HepG2 (cell line): ENCODE results near the gene LCE1A. TPM values are rescaled to one million over a fixed set of nuclear protein-coding genes. Genes with fewer than 3 reads are reported as not detected.

Source experiments
- ATAC-seq: fragments of 200-7000 bp; cut with Tn5 transposase; 3 replicates; pipeline ENCODE4 v1.9.1; 2020; ENCODE audit warnings: mild to moderate bottlenecking, moderate library complexity
- BruUV-seq: library from RNA; stranded (reverse); fragments of 400-500 nt; replicated peaks from 2 replicates; lab custom pipeline; 2021; lab: Mats Ljungman, UMichigan
- CTCF ChIA-PET: fragments of 300-600 bp; formaldehyde crosslinking; extraction: SDS; loops from one replicate; lab custom pipeline; 2021; ENCODE audit warnings: low total read pairs, inconsistent platforms, low intra/inter-chr PET ratio; lab: Yijun Ruan, JAX
- POLR2A ChIA-PET: fragments of 350-600 bp; sonication (Branson Sonifier 250); formaldehyde crosslinking; loops from one replicate; lab custom pipeline; 2020; ENCODE audit warnings: antibody characterized with exemption, inconsistent platforms; lab: Yijun Ruan, JAX
- DNase-seq: peaks from one replicate; pipeline ENCODE4 v3.0.0-alpha.2; 2015; ENCODE audit warnings: low spot score
- FAIRE-seq: peaks from 3 replicates; lab custom pipeline; 2011; peaks lifted over from hg19 to GRCh38; lab: Jason Lieb, UNC
- H2AFZ ChIP-seq: one replicate; pipeline ENCODE4 v1.6.1; 2011; ENCODE audit warnings: low read length, inconsistent platforms
- H3K27ac ChIP-seq: fragments of 300-600 bp; 3 replicates; pipeline ENCODE4 v1.8.0; 2011; ENCODE audit warnings: mixed run types, mild to moderate bottlenecking, mixed read lengths, low read length, inconsistent platforms; ENCODE audit not compliant: insufficient read depth; ENCODE audit errors: extremely low read length
- H3K27me3 ChIP-seq, 2 experiments: fragments of 200-600 bp in 1 of 2; 2 replicates in 1 of 2; 3 replicates in 1 of 2; pipeline versions ENCODE4 v1.6.0 to v1.8.0; 2011; ENCODE audit warnings: low read length in 2 of 2, mild to moderate bottlenecking in 2 of 2, moderate library complexity in 2 of 2, inconsistent platforms in 1 of 2; ENCODE audit not compliant: insufficient read depth in 2 of 2, control insufficient read depth in 1 of 2
- H3K36me3 ChIP-seq, 2 experiments: fragments of 200-600 bp in 1 of 2; replicated peaks in 1 of 2; 2 replicates in 1 of 2; 3 replicates in 1 of 2; pipeline versions ENCODE4 v1.5.1 to v1.8.0; 2011; ENCODE audit warnings: low read length in 2 of 2, inconsistent platforms in 1 of 2; ENCODE audit not compliant: insufficient read depth in 2 of 2, control insufficient read depth in 1 of 2
- H3K4me1 ChIP-seq: 2 replicates; pipeline ENCODE4 v1.5.1; 2012; ENCODE audit warnings: low read length, inconsistent platforms; ENCODE audit not compliant: insufficient read depth
- H3K4me2 ChIP-seq: 2 replicates; pipeline ENCODE4 v1.6.0; 2011; ENCODE audit warnings: low read depth, low read length, inconsistent platforms
- H3K4me3 ChIP-seq, 3 experiments: fragments of 200-600 bp in 1 of 3; sonication (generic), shearing (Covaris generic) in 1 of 3; replicated peaks in 1 of 3; 2 replicates each; pipeline ENCODE4 v1.5.1; 2011 to 2016; ENCODE audit warnings: low read length in 3 of 3, inconsistent platforms in 2 of 3, low read depth in 2 of 3, mild to moderate bottlenecking in 2 of 3, control low read depth in 1 of 3, mixed read lengths in 1 of 3; ENCODE audit not compliant: insufficient read depth in 1 of 3
- H3K79me2 ChIP-seq: one replicate; pipeline ENCODE4 v1.6.1; 2011; ENCODE audit warnings: low read length, inconsistent platforms; ENCODE audit not compliant: insufficient read depth
- H3K9ac ChIP-seq: 2 replicates; pipeline ENCODE4 v1.6.0; 2011; ENCODE audit warnings: mild to moderate bottlenecking, low read depth, low read length, inconsistent platforms; ENCODE audit not compliant: insufficient read depth
- H3K9me3 ChIP-seq: 2 replicates; pipeline ENCODE4 v1.5.1; 2012; ENCODE audit warnings: mild to moderate bottlenecking, low read length
- H4K20me1 ChIP-seq: 2 replicates; pipeline ENCODE4 v1.6.0; 2011; ENCODE audit warnings: inconsistent platforms, mild to moderate bottlenecking, low read length, moderate library complexity; ENCODE audit not compliant: insufficient read depth
- BHLHE40 ChIP-seq: IDR thresholded peaks from 2 replicates; pipeline ENCODE4 v1.6.1; 2011; ENCODE audit warnings: low read length, improper control_type of control experiment
- CBX2 ChIP-seq, 2 experiments: fragments of 200-600 bp in 1 of 2; sonication (generic); formaldehyde crosslinking in 1 of 2; IDR thresholded peaks; 2 replicates each; pipeline versions ENCODE4 v1.7.0 to v1.8.1; 2018 to 2022; ENCODE audit warnings: low read depth in 2 of 2, low read length in 1 of 2, mild to moderate bottlenecking in 1 of 2, missing genetic modification reagents in 1 of 2
- NFRKB ChIP-seq: fragments of 450-650 bp; IDR thresholded peaks from 2 replicates; pipeline ENCODE4 v1.6.1; 2017
- TBL1XR1 ChIP-seq: fragments of 150-350 bp; IDR thresholded peaks from 2 replicates; pipeline ENCODE4 v1.6.1; 2014; ENCODE audit warnings: borderline replicate concordance, low read length; ENCODE audit not compliant: partially characterized antibody
- ZNF230 ChIP-seq: sonication (generic); formaldehyde crosslinking; IDR thresholded peaks from 2 replicates; pipeline ENCODE4 v1.4.0; 2020; ENCODE audit warnings: mild to moderate bottlenecking, missing genetic modification reagents
- ZNF24 ChIP-seq: fragments of 450-650 bp; IDR thresholded peaks from 2 replicates; pipeline ENCODE4 v1.6.1; 2017; ENCODE audit warnings: antibody characterized with exemption, mild to moderate bottlenecking
- ZNF501 ChIP-seq: sonication (generic); formaldehyde crosslinking; IDR thresholded peaks from 2 replicates; pipeline ENCODE4 v1.5.1; 2020; ENCODE audit warnings: mild to moderate bottlenecking, moderate library complexity, missing genetic modification reagents
- WGBS: methylation state at CpG from one replicate; pipeline ENCODE4 v1.1.6; 2017; ENCODE audit warnings: low lambda C conversion rate; 5-methylcytosine and 5-hydroxymethylcytosine counted together
- in situ Hi-C: cut with HindIII; loops from 2 replicates; pipeline ENCODE4 v1.10.0; 2017; ENCODE audit warnings: low pct_unique_long_range_greater_than_20kb; ENCODE audit not compliant: extremely low pct_ligation_motif_present
- intact Hi-C: fragments of 100-400 bp; cut with micrococcal nuclease; formaldehyde crosslinking; loops from one replicate; pipeline ENCODE4 v1.10.0; 2022; ENCODE audit not compliant: unreplicated experiment
- polyA plus RNA-seq, 8 experiments: library from polyadenylated mRNA; depleted of rRNA in 3 of 8; stranded (reverse) in 7 of 8; unstranded in 1 of 8; fragments of >200 nt; fragmentation: Illumina TruSeq in 4 of 8; extraction: Trizol in 4 of 8; gene quantifications; 2 replicates each; pipeline versions ENCODE4 v1.2.1 to v1.2.3, GENCODE V29; 2011 to 2016; ENCODE audit warnings: low read depth in 4 of 8, missing spikeins in 1 of 8, mixed read lengths in 1 of 8; ENCODE audit not compliant: insufficient read depth in 1 of 8
- total RNA-seq, 5 experiments: library from RNA; depleted of rRNA; stranded (reverse); fragments of >200 nt; fragmentation: Illumina TruSeq; extraction: Trizol; gene quantifications; 2 replicates each; pipeline ENCODE4 v1.2.3, GENCODE V29; 2016; ENCODE audit warnings: low read depth in 1 of 5
- TF ChIP-seq, protein P1 (sequence below): sonication (generic); formaldehyde crosslinking; IDR thresholded peaks from 2 replicates; pipeline ENCODE4 v1.8.0; 2022; ENCODE audit warnings: mild to moderate bottlenecking, missing genetic modification reagents, moderate library complexity
- TF ChIP-seq, protein P2 (sequence below): sonication (generic); formaldehyde crosslinking; conservative IDR thresholded peaks from 2 replicates; pipeline ENCODE4 v1.4.0; 2020; ENCODE audit warnings: missing genetic modification reagents
- TF ChIP-seq, protein P3 (sequence below): IDR thresholded peaks from 2 replicates; pipeline ENCODE4 v1.6.1; 2016; ENCODE audit warnings: missing genetic modification reagents, missing compliant biosample characterization
- TF ChIP-seq, protein P4 (sequence below): sonication (generic); formaldehyde crosslinking; IDR thresholded peaks from 2 replicates; pipeline ENCODE4 v1.9.0; 2022; ENCODE audit warnings: low read depth, missing genetic modification reagents
- TF ChIP-seq, protein P5 (sequence below): sonication (generic); formaldehyde crosslinking; conservative IDR thresholded peaks from 2 replicates; pipeline ENCODE4 v1.8.1; 2023; ENCODE audit warnings: missing genetic modification reagents
- TF ChIP-seq, protein P6 (sequence below): IDR thresholded peaks from 2 replicates; pipeline ENCODE4 v1.6.1; 2016; ENCODE audit warnings: mild to moderate bottlenecking, missing biosample characterization, missing genetic modification reagents

Gene LCE1A
- total and polyA plus RNA-seq, 2 of the 13 experiments (the other 11 are each of a cell fraction or from before 2014, with no cell fraction given) = not detected

DNA sequence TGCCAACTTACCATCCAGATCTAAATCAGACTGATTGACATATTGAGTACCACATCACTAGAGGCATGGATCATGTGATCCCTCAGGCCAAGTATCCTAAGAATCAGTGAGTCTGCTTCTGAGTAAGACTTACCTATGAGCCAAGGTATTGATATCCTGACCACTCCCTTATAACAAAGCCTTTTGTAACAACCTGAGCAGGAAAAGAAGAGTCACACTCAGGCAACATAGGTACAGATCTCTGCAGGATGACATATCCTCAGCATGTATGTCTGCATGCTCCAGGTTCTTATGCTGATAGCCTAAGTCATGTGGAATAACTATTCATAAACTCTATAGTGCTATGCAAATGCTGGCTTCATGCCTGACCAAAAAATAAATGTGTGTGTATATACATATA is 2.3 kb upstream of the LCE1A start:
- H2AFZ ChIP-seq = no peak overlapping the region
- ChIA-PET POLR2A (no interaction called here), CTCF (no interaction called here)
- no peaks in the 10 kb centered on the region for H3K36me3 ChIP-seq
- TF ChIP-seq, protein P1, sequence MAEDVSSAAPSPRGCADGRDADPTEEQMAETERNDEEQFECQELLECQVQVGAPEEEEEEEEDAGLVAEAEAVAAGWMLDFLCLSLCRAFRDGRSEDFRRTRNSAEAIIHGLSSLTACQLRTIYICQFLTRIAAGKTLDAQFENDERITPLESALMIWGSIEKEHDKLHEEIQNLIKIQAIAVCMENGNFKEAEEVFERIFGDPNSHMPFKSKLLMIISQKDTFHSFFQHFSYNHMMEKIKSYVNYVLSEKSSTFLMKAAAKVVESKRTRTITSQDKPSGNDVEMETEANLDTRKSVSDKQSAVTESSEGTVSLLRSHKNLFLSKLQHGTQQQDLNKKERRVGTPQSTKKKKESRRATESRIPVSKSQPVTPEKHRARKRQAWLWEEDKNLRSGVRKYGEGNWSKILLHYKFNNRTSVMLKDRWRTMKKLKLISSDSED = no peak
- TF ChIP-seq, protein P2, sequence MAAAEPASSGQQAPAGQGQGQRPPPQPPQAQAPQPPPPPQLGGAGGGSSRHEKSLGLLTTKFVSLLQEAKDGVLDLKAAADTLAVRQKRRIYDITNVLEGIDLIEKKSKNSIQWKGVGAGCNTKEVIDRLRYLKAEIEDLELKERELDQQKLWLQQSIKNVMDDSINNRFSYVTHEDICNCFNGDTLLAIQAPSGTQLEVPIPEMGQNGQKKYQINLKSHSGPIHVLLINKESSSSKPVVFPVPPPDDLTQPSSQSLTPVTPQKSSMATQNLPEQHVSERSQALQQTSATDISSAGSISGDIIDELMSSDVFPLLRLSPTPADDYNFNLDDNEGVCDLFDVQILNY (CRISPR knock-in tag) = no peak
- TF ChIP-seq, protein P3, sequence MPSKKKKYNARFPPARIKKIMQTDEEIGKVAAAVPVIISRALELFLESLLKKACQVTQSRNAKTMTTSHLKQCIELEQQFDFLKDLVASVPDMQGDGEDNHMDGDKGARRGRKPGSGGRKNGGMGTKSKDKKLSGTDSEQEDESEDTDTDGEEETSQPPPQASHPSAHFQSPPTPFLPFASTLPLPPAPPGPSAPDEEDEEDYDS (CRISPR knock-in tag) = no peak
- no peak for TF ChIP-seq NFRKB
- DNase-seq = no peak
- intact Hi-C loops (no loop called here), in situ Hi-C loops (no loop called here)
- BruUV-seq = no TSS peak
- H3K79me2 ChIP-seq = no peaks in the 10 kb centered on the region
- H4K20me1 ChIP-seq = no peaks in the 10 kb centered on the region
- no peak for ATAC-seq
- H3K4me1 ChIP-seq = no peaks in the 10 kb centered on the region
- H3K4me3 ChIP-seq = no peak overlapping the region
- no peak overlapping the region for H3K9ac ChIP-seq
- H3K4me2 ChIP-seq = no peak overlapping the region
- no peak for FAIRE-seq
- no peak overlapping the region for H3K27ac ChIP-seq
- no peaks in the 10 kb centered on the region for H3K27me3 ChIP-seq
- no peaks in the 10 kb centered on the region for H3K9me3 ChIP-seq

DNA sequence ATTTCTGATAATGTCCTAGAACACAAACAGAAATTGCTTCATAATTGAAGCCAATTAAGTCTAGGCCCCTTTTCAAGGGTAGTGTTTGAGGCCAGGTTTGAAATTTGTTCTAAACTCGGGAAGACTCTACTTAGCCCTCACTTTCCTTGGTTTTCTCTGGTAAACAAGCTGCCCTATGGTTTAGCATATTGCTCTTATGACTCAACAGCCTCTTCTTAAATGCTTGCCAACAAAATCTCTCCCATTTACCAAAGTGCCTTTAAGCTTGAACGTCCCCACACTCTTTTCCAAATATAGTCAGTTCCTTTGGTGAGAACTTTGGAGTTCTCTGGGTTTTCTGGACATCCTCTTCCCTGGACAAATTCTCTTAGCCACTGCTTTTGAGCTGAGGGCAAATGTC is 9.6 kb downstream of the LCE1A start:
- WGBS = 4% methylated on average over 2 of the region's 2 CpGs
- H3K36me3 ChIP-seq = no peaks in the 10 kb centered on the region
- H3K4me3 ChIP-seq = no peak overlapping the region
- H3K27ac ChIP-seq = no peak overlapping the region
- H3K27me3 ChIP-seq = no peaks in the 10 kb centered on the region
- H3K4me1 ChIP-seq = no peaks in the 10 kb centered on the region
- ChIA-PET POLR2A (no interaction called here), CTCF (no interaction called here)
- ATAC-seq (no peak), FAIRE-seq (no peak), DNase-seq (no peak)
- H3K4me2 ChIP-seq = no peak overlapping the region
- H3K9me3 ChIP-seq = no peaks in the 10 kb centered on the region
- no peaks in the 10 kb centered on the region for H4K20me1 ChIP-seq
- in situ Hi-C loops = no loop called here
- H2AFZ ChIP-seq = no peak overlapping the region
- intact Hi-C loops = no loop called here
- no TSS peak for BruUV-seq
- no peaks in the 10 kb centered on the region for H3K79me2 ChIP-seq
- H3K9ac ChIP-seq = no peak overlapping the region
- TF ChIP-seq TBL1XR1 (no peak), BHLHE40 (no peak), CBX2 (IDR thresholded peaks at IDR 0.05; ENCODE audit: low read depth, low read length) (no peak), CBX2 (CRISPR knock-in tag; IDR thresholded peaks at IDR 0.05; ENCODE audit: low read depth) (no peak), ZNF501 (CRISPR knock-in tag) (no peak), ZNF230 (CRISPR knock-in tag) (no peak), ZNF24 (no peak)
- TF ChIP-seq, protein P4, sequence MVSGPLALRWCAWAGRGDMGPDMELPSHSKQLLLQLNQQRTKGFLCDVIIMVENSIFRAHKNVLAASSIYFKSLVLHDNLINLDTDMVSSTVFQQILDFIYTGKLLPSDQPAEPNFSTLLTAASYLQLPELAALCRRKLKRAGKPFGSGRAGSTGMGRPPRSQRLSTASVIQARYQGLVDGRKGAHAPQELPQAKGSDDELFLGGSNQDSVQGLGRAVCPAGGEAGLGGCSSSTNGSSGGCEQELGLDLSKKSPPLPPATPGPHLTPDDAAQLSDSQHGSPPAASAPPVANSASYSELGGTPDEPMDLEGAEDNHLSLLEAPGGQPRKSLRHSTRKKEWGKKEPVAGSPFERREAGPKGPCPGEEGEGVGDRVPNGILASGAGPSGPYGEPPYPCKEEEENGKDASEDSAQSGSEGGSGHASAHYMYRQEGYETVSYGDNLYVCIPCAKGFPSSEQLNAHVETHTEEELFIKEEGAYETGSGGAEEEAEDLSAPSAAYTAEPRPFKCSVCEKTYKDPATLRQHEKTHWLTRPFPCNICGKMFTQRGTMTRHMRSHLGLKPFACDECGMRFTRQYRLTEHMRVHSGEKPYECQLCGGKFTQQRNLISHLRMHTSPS (CRISPR knock-in tag) = no peak
- TF ChIP-seq, protein P5, sequence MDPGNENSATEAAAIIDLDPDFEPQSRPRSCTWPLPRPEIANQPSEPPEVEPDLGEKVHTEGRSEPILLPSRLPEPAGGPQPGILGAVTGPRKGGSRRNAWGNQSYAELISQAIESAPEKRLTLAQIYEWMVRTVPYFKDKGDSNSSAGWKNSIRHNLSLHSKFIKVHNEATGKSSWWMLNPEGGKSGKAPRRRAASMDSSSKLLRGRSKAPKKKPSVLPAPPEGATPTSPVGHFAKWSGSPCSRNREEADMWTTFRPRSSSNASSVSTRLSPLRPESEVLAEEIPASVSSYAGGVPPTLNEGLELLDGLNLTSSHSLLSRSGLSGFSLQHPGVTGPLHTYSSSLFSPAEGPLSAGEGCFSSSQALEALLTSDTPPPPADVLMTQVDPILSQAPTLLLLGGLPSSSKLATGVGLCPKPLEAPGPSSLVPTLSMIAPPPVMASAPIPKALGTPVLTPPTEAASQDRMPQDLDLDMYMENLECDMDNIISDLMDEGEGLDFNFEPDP (CRISPR knock-in tag) = no peak
- TF ChIP-seq, protein P6, sequence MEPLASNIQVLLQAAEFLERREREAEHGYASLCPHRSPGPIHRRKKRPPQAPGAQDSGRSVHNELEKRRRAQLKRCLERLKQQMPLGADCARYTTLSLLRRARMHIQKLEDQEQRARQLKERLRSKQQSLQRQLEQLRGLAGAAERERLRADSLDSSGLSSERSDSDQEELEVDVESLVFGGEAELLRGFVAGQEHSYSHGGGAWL = no peak
